Measurements from ENCODE around the gene SMTN. TPM values are rescaled to one million over a fixed set of nuclear protein-coding genes. Genes with fewer than 3 reads are reported as not detected.
A peak's percentile ranks its signal among the peaks of the same experiment; 100 is the strongest.

SMTN gene
- total and polyA plus RNA-seq, 2 donors (not counting 3 experiments of a cell fraction or from before 2014, with no cell fraction given): 59.0 to 197 TPM

DNA sequence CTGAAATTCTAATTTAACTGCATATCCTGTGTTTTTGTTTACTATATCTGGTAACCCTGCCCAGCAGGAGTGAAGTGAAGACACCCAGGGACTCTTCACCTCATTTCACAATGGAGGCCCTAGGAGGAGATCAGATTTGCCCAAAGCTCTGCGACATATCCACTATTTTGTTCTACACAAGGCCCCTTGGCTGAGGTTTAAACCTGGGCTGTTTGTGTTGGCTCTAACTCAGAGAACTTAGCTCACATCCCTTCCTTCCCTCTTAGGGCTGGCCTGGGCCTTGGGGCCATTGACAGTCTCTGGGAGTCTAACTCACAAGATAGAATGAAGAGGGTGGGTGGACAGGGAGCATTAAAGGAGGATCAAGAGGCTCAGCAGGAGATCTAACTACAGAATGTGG, 67.4 kb downstream of the SMTN start:
- peak overlapping the region; percentile 40 for H3K9ac ChIP-seq (replicated peaks; ENCODE audit: extremely low read depth, insufficient read depth, low read length)
- peak overlapping the region; percentile 57 for H3K4me2 ChIP-seq (ENCODE audit: insufficient read depth, low read length)
- CTCF ChIA-PET: interaction anchor here (0.6 to 17.9 kb wide), 30 partner anchors 8 to 514 kb away, joined by 3 to 231 read pairs (median 6); partner anchors contain the start of genes MORC2, PLA2G3, RNF185 and SELENOM

More for the DNA sequence above, 67.4 kb downstream of the SMTN start:
- BruUV-seq (replicated peaks): TSS peak; percentile 17
- no peaks in the 10 kb centered on the region for H3K9me3 ChIP-seq (replicated peaks; ENCODE audit: control insufficient read depth, insufficient read depth, low read length)
- H3K4me3 ChIP-seq (replicated peaks in 1 of 3; ENCODE audit: insufficient read depth in 1 of 3, low read depth in 1 of 3, low read length in 3 of 3): no peak overlapping the region
- dilution Hi-C loops (cut with MboI; ENCODE audit: extremely low pct_ligation_motif_present, low sequenced_read_pairs): no loop called here
- intact Hi-C loops (cut with micrococcal nuclease): loop anchor here (2.0 to 5.0 kb wide), 2 partner anchors 181 to 228 kb away; partner anchors contain the start of genes MORC2 and TUG1
- no peaks in the 10 kb centered on the region for H3K36me3 ChIP-seq (ENCODE audit: control insufficient read depth in 2 of 2, extremely low read depth in 1 of 2, insufficient read depth in 2 of 2, low read length in 2 of 2)
- POLR2A ChIA-PET: interaction anchor here (1.3 kb wide), 1 partner anchor 8 kb away, joined by 5 read pairs; the partner anchor contains the start of gene PLA2G3
- no peaks in the 10 kb centered on the region for H3K79me2 ChIP-seq (ENCODE audit: control insufficient read depth, insufficient read depth, low read length)
- peaks cover 8% of the 10 kb centered on the region for H3K4me1 ChIP-seq (ENCODE audit: control insufficient read depth, extremely low read depth, insufficient read depth, low read length)
- no peak for TF ChIP-seq MYC (IDR thresholded peaks at IDR 0.05; ENCODE audit: low read depth, low read length)
- TF ChIP-seq FOS (IDR thresholded peaks at IDR 0.05; ENCODE audit: borderline replicate concordance, insufficient read depth, low read length): no peak
- TF ChIP-seq POLR2AphosphoS5 (IDR thresholded peaks at IDR 0.05; ENCODE audit: insufficient read depth, low read depth, low read length): no peak
- no peak for TF ChIP-seq GATA2 (IDR thresholded peaks at IDR 0.05; ENCODE audit: insufficient read depth, insufficient read length, low read depth, low read length)
- TF ChIP-seq CTCF (IDR thresholded peaks at IDR 0.05; ENCODE audit: extremely low read depth in 1 of 2, insufficient read depth in 1 of 2, low read depth in 1 of 2, low read length in 2 of 2): no peak
- TF ChIP-seq, protein P1, sequence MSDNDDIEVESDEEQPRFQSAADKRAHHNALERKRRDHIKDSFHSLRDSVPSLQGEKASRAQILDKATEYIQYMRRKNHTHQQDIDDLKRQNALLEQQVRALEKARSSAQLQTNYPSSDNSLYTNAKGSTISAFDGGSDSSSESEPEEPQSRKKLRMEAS (IDR thresholded peaks at IDR 0.05; ENCODE audit: insufficient read depth, insufficient read length): no peak
- TF ChIP-seq POLR2A (IDR thresholded peaks at IDR 0.05; ENCODE audit: low read depth, low read length): no peak
- no peak for TF ChIP-seq EZH2 (IDR thresholded peaks at IDR 0.05; ENCODE audit: borderline replicate concordance, low read depth, low read length, severe bottlenecking)
- no peak for TF ChIP-seq JUN (IDR thresholded peaks at IDR 0.05; ENCODE audit: borderline replicate concordance, insufficient read depth, insufficient read length, low read depth)
- DNase-seq (ENCODE audit: low read depth, low spot score) (peak; percentile 81), FAIRE-seq (no peak)
- no peaks in the 10 kb centered on the region for H4K20me1 ChIP-seq (replicated peaks; ENCODE audit: control insufficient read depth, extremely low read depth, insufficient read depth, low read length)
- peak overlapping the region; percentile 62 for H3K27ac ChIP-seq (ENCODE audit: insufficient read depth, low read depth, low read length)
- no peaks in the 10 kb centered on the region for H3K27me3 ChIP-seq (ENCODE audit: control insufficient read depth in 2 of 2, insufficient read depth in 2 of 2, low read length in 2 of 2)
- H3K9me1 ChIP-seq (replicated peaks; ENCODE audit: control insufficient read depth, extremely low read depth, insufficient read depth, low read length): no peaks in the 10 kb centered on the region
- peak overlapping the region; percentile 73 for H2AFZ ChIP-seq (ENCODE audit: low read depth, low read length)
